Liver (tissue), 9 donors: Measurements from ENCODE around the gene MYB. TPM values are rescaled to one million over a fixed set of nuclear protein-coding genes. Genes with fewer than 3 reads are reported as not detected.
"Not testable (repeated sequence)": the region's sequence is repeated elsewhere in the genome, so short reads cannot be mapped to it uniquely, and the experiment has no call there.

Experiments used
- DNase-seq: peaks from one replicate; pipeline ENCODE4 v3.0.0-alpha.2; 2017; ENCODE audit warnings: low spot score
- H3K27ac ChIP-seq, 2 donors: one replicate each; pipeline ENCODE4 v1.7.0; 2013; ENCODE audit warnings: inconsistent platforms in 2 of 2, low read length in 2 of 2, control low read depth in 1 of 2, low read depth in 1 of 2, mild to moderate bottlenecking in 1 of 2
- H3K27me3 ChIP-seq, 4 donors: one replicate each; pipeline versions ENCODE4 v1.6.1 to v1.7.0; 2013; ENCODE audit warnings: low read length in 3 of 4, inconsistent platforms in 1 of 4, mild to moderate bottlenecking in 1 of 4, moderate library complexity in 1 of 4; ENCODE audit not compliant: control insufficient read depth in 4 of 4, insufficient read depth in 4 of 4
- H3K36me3 ChIP-seq, 4 donors: one replicate each; pipeline versions ENCODE4 v1.6.1 to v1.7.0; 2013; ENCODE audit warnings: low read length in 3 of 4, mild to moderate bottlenecking in 3 of 4, low read depth in 1 of 4, moderate library complexity in 1 of 4; ENCODE audit not compliant: control insufficient read depth in 4 of 4, insufficient read depth in 3 of 4
- H3K4me1 ChIP-seq, 4 donors: one replicate each; pipeline versions ENCODE4 v1.6.1 to v1.7.0; 2013; ENCODE audit warnings: low read length in 3 of 4, mild to moderate bottlenecking in 3 of 4, moderate library complexity in 1 of 4; ENCODE audit not compliant: control insufficient read depth in 4 of 4, insufficient read depth in 4 of 4
- H3K4me3 ChIP-seq, 3 donors: one replicate each; pipeline versions ENCODE4 v1.6.1 to v1.7.0; 2013; ENCODE audit warnings: low read length in 3 of 3, control low read depth in 1 of 3, low read depth in 1 of 3, mild to moderate bottlenecking in 1 of 3
- H3K9ac ChIP-seq, 2 donors: one replicate each; pipeline ENCODE4 v1.7.0; 2013; ENCODE audit warnings: low read length in 2 of 2, mild to moderate bottlenecking in 2 of 2, moderate library complexity in 2 of 2, control low read depth in 1 of 2, low read depth in 1 of 2
- H3K9me3 ChIP-seq, 4 donors: one replicate each; pipeline versions ENCODE4 v1.6.1 to v1.7.0; 2013; ENCODE audit warnings: low read length in 3 of 4; ENCODE audit not compliant: control insufficient read depth in 4 of 4
- ATF3 ChIP-seq: IDR thresholded peaks from 2 replicates; pipeline ENCODE4 v1.6.1; 2016; ENCODE audit warnings: antibody characterized with exemption
- CTCF ChIP-seq: fragments of 150-350 bp; IDR thresholded peaks from 2 replicates; pipeline ENCODE4 v1.5.1; 2017; ENCODE audit warnings: improper control_type of control experiment, low read depth, low read length; ENCODE audit not compliant: missing input control
- EGR1 ChIP-seq, 2 donors: IDR thresholded peaks; 2 replicates each; pipeline ENCODE4 v1.6.1; 2016 to 2018; ENCODE audit warnings: antibody characterized with exemption in 2 of 2, low read depth in 2 of 2
- FOXA1 ChIP-seq: IDR thresholded peaks from 2 replicates; pipeline ENCODE4 v1.6.1; 2016; ENCODE audit warnings: antibody characterized with exemption
- FOXA2 ChIP-seq: IDR thresholded peaks from 2 replicates; pipeline ENCODE4 v1.6.1; 2016; ENCODE audit warnings: antibody characterized with exemption
- GABPA ChIP-seq, 2 donors: IDR thresholded peaks in 1 of 2; conservative IDR thresholded peaks in 1 of 2; 2 replicates each; pipeline ENCODE4 v1.6.1; 2016; ENCODE audit warnings: antibody characterized with exemption in 2 of 2, mild to moderate bottlenecking in 1 of 2, moderate library complexity in 1 of 2
- HNF4G ChIP-seq: IDR thresholded peaks from 2 replicates; pipeline ENCODE4 v1.6.1; 2016; ENCODE audit warnings: antibody characterized with exemption
- JUND ChIP-seq, 2 donors: IDR thresholded peaks; 2 replicates each; pipeline ENCODE4 v1.6.1; 2016; ENCODE audit warnings: antibody characterized with exemption in 2 of 2
- MAX ChIP-seq: IDR thresholded peaks from 2 replicates; pipeline ENCODE4 v1.6.1; 2016; ENCODE audit warnings: antibody characterized with exemption
- NR2F2 ChIP-seq: IDR thresholded peaks from 2 replicates; pipeline ENCODE4 v1.6.1; 2016; ENCODE audit warnings: antibody characterized with exemption
- RAD21 ChIP-seq, 2 donors: IDR thresholded peaks; 2 replicates each; pipeline ENCODE4 v1.6.1; 2016; ENCODE audit warnings: antibody characterized with exemption in 2 of 2, mild to moderate bottlenecking in 2 of 2
- RXRA ChIP-seq, 2 donors: IDR thresholded peaks; 2 replicates each; pipeline ENCODE4 v1.6.1; 2017 to 2018; ENCODE audit warnings: antibody characterized with exemption in 2 of 2, mild to moderate bottlenecking in 1 of 2
- SP1 ChIP-seq: IDR thresholded peaks from 2 replicates; pipeline ENCODE4 v1.6.1; 2018; ENCODE audit warnings: antibody characterized with exemption, mild to moderate bottlenecking
- TAF1 ChIP-seq: conservative IDR thresholded peaks from 2 replicates; pipeline ENCODE4 v1.6.1; 2016; ENCODE audit warnings: antibody characterized with exemption, mild to moderate bottlenecking
- YY1 ChIP-seq: IDR thresholded peaks from 2 replicates; pipeline ENCODE4 v1.6.1; 2016; ENCODE audit warnings: antibody characterized with exemption, mild to moderate bottlenecking
- WGBS: extraction: QIAGEN DNeasy Blood & Tissue Kit; methylation state at CpG from one replicate; pipeline ENCODE4 v1.1.7; 2013; 5-methylcytosine and 5-hydroxymethylcytosine counted together
- polyA plus RNA-seq, 2 donors: library from polyadenylated mRNA; stranded (reverse) in 1 of 2; unstranded in 1 of 2; fragments of 200-250 nt in 1 of 2; fragments of >200 nt in 1 of 2; fragmentation: Nextera tagmentation in 1 of 2; extraction: Ambion mirVana in 1 of 2; gene quantifications; one replicate each; pipeline versions ENCODE4 v1.2.1 to v1.2.3, GENCODE V29; 2013 to 2015
- total RNA-seq, 2 donors: library from RNA; depleted of rRNA; stranded (reverse); fragments of >200 nt; gene quantifications; one replicate each; pipeline ENCODE4 v1.2.3, GENCODE V29; 2014
- TF ChIP-seq, protein P1 (sequence below): IDR thresholded peaks from 2 replicates; pipeline ENCODE4 v1.6.1; 2016; ENCODE audit warnings: antibody characterized with exemption, mild to moderate bottlenecking
- TF ChIP-seq, protein P2 (sequence below): IDR thresholded peaks from 2 replicates; pipeline ENCODE4 v1.6.1; 2016; ENCODE audit warnings: antibody characterized with exemption
- donor health status: healthy.
- donor health status: healthy.
- donor health status: healthy.
- donor health status: healthy.
- donor health status: healthy.

Gene MYB
- total and polyA plus RNA-seq, 4 donors = 0.08 to 19.8 (median 0.11) TPM

DNA sequence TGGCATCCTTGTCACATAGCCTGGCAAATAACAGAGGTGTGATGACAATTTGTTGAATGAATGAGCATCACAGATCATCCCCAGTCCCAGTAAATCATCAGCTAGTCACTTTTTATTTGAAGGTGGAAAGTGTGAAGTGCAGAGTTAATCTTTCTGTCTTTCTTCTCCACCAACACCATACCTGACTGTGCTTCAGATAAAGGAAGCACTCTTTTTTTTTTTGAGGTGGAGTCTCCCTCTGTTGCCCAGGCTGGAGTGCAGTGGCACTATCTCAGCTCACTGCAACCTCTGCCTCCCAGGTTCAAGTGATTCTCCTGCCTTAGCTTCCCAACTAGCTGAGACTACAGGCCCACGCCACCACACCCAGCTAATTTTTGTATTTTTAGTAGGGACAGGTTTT, 38.9 kb upstream of the MYB start:
- not testable (repeated sequence) for H3K27me3 ChIP-seq, H3K9ac ChIP-seq, H3K36me3 ChIP-seq, H3K4me1 ChIP-seq, H3K9me3 ChIP-seq, H3K4me3 ChIP-seq, DNase-seq, H3K27ac ChIP-seq
- WGBS = 100% methylated on average over 1 of the region's 1 CpG

GRCh38 chr6:135144673-135145062, 36.4 kb upstream of the MYB start:
- no peaks in the 10 kb centered on the region for H3K36me3 ChIP-seq
- 25% methylated on average over 4 of the region's 4 CpGs for WGBS
- no peaks in the 10 kb centered on the region for H3K27me3 ChIP-seq
- H3K9me3 ChIP-seq = no peaks in the 10 kb centered on the region
- TF ChIP-seq TAF1 = no peak
- TF ChIP-seq JUND (IDR thresholded peaks at IDR 0.05) = no peak
- TF ChIP-seq, protein P1, sequence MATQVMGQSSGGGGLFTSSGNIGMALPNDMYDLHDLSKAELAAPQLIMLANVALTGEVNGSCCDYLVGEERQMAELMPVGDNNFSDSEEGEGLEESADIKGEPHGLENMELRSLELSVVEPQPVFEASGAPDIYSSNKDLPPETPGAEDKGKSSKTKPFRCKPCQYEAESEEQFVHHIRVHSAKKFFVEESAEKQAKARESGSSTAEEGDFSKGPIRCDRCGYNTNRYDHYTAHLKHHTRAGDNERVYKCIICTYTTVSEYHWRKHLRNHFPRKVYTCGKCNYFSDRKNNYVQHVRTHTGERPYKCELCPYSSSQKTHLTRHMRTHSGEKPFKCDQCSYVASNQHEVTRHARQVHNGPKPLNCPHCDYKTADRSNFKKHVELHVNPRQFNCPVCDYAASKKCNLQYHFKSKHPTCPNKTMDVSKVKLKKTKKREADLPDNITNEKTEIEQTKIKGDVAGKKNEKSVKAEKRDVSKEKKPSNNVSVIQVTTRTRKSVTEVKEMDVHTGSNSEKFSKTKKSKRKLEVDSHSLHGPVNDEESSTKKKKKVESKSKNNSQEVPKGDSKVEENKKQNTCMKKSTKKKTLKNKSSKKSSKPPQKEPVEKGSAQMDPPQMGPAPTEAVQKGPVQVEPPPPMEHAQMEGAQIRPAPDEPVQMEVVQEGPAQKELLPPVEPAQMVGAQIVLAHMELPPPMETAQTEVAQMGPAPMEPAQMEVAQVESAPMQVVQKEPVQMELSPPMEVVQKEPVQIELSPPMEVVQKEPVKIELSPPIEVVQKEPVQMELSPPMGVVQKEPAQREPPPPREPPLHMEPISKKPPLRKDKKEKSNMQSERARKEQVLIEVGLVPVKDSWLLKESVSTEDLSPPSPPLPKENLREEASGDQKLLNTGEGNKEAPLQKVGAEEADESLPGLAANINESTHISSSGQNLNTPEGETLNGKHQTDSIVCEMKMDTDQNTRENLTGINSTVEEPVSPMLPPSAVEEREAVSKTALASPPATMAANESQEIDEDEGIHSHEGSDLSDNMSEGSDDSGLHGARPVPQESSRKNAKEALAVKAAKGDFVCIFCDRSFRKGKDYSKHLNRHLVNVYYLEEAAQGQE = no peak
- no peak for TF ChIP-seq GABPA (IDR thresholded peaks at IDR 0.05 in 1 of 2, conservative IDR thresholded peaks at IDR 0.05 in 1 of 2)
- TF ChIP-seq SP1 = no peak
- TF ChIP-seq RXRA (IDR thresholded peaks at IDR 0.05) = no peak
- TF ChIP-seq CTCF = no peak
- no peak for TF ChIP-seq MAX
- TF ChIP-seq EGR1 (IDR thresholded peaks at IDR 0.05; ENCODE audit: low read depth in 2 of 2) = no peak
- TF ChIP-seq HNF4G = no peak
- TF ChIP-seq, protein P2, sequence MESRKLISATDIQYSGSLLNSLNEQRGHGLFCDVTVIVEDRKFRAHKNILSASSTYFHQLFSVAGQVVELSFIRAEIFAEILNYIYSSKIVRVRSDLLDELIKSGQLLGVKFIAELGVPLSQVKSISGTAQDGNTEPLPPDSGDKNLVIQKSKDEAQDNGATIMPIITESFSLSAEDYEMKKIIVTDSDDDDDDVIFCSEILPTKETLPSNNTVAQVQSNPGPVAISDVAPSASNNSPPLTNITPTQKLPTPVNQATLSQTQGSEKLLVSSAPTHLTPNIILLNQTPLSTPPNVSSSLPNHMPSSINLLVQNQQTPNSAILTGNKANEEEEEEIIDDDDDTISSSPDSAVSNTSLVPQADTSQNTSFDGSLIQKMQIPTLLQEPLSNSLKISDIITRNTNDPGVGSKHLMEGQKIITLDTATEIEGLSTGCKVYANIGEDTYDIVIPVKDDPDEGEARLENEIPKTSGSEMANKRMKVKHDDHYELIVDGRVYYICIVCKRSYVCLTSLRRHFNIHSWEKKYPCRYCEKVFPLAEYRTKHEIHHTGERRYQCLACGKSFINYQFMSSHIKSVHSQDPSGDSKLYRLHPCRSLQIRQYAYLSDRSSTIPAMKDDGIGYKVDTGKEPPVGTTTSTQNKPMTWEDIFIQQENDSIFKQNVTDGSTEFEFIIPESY = no peak
- TF ChIP-seq ATF3 = no peak
- no peak for TF ChIP-seq NR2F2
- TF ChIP-seq FOXA2 = no peak
- no peak for TF ChIP-seq YY1
- TF ChIP-seq FOXA1 = no peak
- no peak for TF ChIP-seq RAD21 (IDR thresholded peaks at IDR 0.05)
- H3K9ac ChIP-seq = no peak overlapping the region
- no peak overlapping the region for H3K27ac ChIP-seq
- H3K4me1 ChIP-seq = peaks cover 0 to 5% (median under 1%) of the 10 kb centered on the region in 4 donors
- H3K4me3 ChIP-seq = no peak overlapping the region
- DNase-seq = no peak
